Ammon's horn (tissue), 1 donor: ENCODE measurements around the gene CCDC63.

ENCODE experiments used
- DNase-seq: peaks from one replicate; pipeline ENCODE4 v3.0.0-alpha.2; 2016; ENCODE audit warnings: low spot score

The CCDC63 gene

DNA sequence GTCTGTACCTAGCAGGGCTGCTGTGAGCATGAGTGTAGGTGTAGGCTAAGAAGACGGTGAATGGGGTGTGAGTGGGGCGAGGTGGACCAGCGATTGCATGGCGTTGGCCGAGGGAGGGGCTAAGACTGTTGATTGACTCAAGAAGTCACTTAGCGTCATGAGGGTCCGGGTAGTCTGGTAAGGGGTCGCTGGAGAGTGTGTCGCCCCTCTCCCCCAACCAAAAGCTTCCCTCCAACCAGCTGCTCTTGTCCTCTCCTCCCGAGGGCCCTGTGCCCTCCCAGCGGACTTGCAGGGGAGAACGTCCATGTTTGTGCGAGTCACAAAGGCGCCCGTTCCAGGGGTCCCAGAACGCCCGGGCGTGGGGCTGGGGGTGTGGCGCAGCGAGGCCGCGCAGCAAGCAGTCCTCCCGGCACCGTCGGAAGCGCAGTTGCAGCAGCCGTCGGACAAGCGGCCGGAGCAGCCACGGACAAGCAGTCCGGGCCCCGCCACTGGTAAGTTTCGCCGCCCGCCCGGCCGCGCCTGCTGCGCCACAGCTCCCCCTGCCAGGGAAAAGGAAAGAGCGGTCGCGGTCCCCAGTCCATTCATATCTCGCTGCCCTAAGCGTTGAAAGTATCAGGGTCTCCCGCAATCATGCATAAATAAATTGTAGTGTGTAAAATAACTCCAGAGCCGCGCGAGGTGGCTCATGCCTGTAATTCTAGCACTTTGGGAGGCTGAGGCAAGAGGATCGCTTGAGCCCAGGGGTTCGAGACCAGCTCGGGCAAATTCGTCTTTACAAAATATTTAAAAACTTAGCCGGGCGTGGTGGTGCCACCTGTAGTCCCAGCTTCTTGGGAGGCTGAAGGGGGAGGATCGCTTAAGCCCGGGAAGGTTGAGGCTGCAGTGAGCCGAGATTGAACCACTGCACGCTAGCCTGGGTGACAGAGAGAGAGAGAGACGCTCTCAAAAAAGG, at the start of gene CCDC63:
Gene CCDC63, plus strand, starts transcription at position 373 of the 952 bp plus-strand sequence. CDS start 5,968 bp downstream, outside the sequence.
- DNase-seq = peak; percentile 34

- no peak for DNase-seq
These were observed 48.3 kb upstream of the CCDC63 start for GRCh38 chr12:110798461-110798860.

GRCh38 chr12:110802489-110802888, 44.3 kb upstream of the CCDC63 start:
- no peak for DNase-seq

GRCh38 chr12:110804406-110804805, 42.4 kb upstream of the CCDC63 start:
- DNase-seq = no peak

DNA sequence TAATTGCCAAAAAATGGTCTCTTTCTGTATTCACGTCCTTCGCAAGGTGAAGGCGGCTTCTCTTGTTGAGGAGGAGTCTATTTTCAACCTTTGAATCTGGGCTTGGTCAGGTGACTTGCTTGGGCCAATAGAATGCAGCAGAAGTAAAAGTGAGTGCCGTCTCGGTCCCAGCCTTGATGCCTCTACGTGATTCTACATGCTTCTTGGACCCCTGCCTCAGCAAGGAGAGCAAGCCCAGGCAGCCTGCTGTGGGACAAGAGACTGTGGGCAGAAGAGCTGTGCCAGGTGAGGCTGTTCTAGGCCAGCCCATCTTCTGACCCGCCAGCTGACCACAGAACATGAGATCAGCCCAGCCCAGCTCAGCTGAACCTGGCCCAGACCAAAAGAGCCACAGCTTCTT, 39.1 kb upstream of the CCDC63 start:
- DNase-seq = no peak

GRCh38 chr12:110809149-110809548, 37.6 kb upstream of the CCDC63 start:
- no peak for DNase-seq

GRCh38 chr12:110811972-110812371, 34.8 kb upstream of the CCDC63 start:
- no peak for DNase-seq

- DNase-seq = peak; percentile 38
These were observed 33.5 kb upstream of the CCDC63 start for GRCh38 chr12:110813285-110813684.

- no peak for DNase-seq
These were observed 33.0 kb upstream of the CCDC63 start for GRCh38 chr12:110813756-110814155.

DNA sequence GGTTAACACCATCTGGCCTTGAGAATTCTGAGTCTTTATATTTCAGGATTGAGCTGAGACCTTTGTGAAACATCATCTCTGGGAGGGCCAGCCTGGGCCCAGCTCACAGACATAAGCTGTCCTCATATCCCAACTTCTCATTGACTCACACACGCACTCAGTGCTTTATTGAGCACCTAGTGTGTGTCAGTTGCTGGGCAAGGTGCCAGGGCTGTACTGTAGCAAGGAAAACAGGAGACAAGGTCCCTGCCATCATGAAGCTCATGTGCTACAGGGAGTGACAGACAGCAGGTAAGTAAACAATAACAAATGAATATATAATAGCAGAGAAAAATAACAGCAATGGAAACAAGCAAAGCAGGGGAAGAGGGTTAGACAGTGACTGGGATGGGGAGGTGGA, 30.5 kb upstream of the CCDC63 start:
- DNase-seq = no peak

DNA sequence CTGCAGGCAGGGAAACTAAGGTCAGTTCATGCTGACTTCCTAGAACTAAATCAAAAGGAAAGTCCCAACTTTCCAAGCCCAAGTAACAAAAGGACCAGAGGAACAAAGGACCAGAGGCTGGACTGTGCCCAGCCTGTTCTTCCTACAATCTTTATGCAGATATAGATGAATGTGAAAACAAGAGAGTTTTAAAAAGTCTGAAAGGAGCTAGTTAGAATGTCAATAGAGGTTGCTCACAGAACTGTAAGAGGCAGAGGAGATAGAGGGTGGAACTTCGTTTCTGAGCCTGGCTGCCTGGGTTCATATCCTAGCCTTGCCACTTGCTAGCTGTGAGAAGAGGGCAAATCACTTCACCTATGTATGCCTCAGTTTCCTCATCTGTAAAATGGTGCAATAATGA, 30.0 kb upstream of the CCDC63 start:
- DNase-seq = no peak

DNA sequence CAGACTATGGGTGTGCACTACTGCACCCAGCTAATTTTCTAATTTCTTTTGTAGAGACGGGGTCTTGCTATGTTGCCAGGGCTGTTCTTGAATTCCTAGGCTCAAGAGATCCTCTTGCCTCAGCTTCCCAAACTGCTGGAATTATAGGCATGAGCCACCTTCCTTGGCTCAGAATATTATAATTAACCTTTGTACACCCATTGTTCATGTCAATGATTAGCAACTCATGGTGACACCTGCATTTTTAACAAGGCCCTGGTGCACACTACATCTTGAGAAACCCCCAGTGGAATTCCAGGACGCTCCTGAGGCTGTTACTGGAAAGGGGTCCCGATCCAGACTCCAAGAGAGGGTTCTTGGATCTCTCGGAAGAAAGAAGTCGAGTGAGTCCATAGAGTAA, 28.3 kb upstream of the CCDC63 start:
- no peak for DNase-seq

GRCh38 chr12:110819150-110819549, 27.6 kb upstream of the CCDC63 start:
- DNase-seq = no peak

GRCh38 chr12:110819646-110820045, 27.1 kb upstream of the CCDC63 start:
- no peak for DNase-seq

DNA sequence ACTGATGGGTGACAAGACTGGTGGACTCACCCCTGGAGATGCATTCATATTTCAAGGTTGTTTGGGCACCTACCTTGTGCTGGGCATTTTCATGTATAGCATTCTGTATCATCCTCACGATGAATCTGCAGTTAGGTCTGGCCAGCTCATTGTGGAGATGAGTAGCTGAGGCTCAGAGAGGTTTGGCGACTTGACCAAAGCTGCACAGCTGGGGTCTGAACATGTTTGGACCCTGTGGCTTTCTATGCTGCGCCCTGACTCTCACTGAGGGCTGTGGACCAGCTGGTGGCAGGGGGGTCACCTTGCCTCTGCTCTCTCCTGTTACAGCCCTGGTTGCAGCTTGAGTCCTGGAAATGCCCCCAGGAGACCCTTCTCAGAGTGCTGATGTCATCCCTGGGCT, 24.9 kb upstream of the CCDC63 start:
- DNase-seq = no peak

- no peak for DNase-seq
These were observed 23.9 kb upstream of the CCDC63 start for GRCh38 chr12:110822821-110823415.

DNA sequence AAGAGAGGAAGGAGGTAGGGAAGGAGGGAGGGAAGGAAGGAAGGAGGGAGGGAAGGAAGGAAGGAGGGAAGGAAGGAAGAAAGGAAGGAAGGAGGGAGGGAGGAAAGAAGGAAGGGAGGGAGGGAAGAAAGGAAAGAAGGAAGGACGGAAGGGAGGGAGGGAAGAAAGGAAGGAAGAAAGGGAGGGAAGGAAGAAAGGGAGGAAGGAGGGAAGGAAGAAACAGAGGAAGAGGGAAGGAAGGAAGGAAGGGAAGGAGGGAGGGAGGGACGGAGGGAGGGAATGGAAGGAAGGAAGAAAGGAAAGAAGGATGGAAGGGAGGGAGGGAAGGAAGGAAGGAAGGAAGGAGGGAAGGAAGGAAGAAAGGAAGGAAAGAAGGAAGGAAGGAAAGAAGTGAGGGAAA, 22.4 kb upstream of the CCDC63 start:
- DNase-seq = no peak

DNA sequence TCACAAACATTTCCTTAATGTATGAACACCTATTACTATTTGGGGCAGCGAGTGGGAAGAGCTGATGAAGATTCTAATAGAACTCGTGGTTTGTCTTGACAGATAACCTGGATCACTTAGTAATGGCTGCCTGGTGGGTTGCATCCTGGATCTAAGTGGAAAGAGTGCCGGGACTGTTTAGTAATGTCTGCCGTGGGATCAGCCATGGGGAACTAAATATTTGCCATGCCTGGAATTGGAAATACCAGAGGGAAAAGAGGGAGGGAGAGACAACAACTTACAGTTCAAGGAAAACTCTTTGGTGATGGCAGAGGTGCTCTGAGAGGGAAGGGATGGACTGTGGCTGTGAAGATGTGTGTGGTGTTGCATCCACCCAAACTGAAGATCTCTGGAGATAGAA, 21.3 kb upstream of the CCDC63 start:
- no peak for DNase-seq

- DNase-seq = peak; percentile 92
These were observed 20.1 kb upstream of the CCDC63 start for GRCh38 chr12:110826592-110827200.

DNA sequence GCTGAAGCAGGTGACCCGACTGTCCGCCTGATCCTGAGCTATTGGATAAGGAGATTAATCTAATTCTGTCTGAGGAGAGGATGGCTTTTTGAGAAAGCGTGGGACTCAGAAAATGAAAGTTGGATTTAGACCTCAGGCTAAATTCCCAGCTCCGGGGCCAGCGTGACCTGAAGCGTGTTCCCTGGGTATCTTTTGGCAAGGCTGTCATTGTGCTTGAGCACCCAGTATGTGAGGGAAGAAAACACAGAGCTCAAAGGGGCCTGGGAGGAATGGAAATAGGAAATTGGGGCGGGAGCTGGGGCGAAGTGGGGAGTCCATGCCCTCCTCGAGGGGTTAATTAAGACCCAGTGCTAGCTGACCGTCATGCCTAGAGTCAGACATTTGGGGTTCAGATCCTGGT, 17.5 kb upstream of the CCDC63 start:
- DNase-seq = no peak

GRCh38 chr12:110836291-110836690, 10.5 kb upstream of the CCDC63 start:
- no peak for DNase-seq

GRCh38 chr12:110841007-110841406, 5.8 kb upstream of the CCDC63 start:
- DNase-seq = no peak

DNA sequence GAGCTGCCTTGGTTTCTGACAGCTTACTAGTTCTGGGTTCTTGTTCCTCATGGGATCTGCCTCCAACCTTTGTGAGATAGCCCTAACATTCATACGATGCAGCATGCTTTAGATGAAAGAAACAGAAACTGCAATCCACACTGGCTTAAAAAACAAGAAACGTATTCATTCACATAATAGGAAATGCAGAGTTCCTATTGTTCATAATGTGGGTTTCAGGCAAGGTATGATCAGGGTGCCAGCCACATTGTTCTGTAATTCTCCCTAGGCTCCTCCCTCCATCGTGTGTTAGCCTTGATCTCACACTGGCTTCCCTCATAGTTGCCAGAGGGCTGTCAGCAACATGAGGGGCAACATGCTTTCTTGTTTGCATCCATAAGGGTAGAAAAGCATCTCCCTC, 2.7 kb upstream of the CCDC63 start:
- no peak for DNase-seq
